GM19193 (cell line): Measurements from ENCODE around the gene KRT85.

Experiments
- POLR2A ChIP-seq: IDR thresholded peaks from 4 replicates; pipeline ENCODE4 v1.6.1; 2011; ENCODE audit not compliant: insufficient read depth, insufficient read length; ENCODE audit errors: extremely low read depth

Gene KRT85

DNA sequence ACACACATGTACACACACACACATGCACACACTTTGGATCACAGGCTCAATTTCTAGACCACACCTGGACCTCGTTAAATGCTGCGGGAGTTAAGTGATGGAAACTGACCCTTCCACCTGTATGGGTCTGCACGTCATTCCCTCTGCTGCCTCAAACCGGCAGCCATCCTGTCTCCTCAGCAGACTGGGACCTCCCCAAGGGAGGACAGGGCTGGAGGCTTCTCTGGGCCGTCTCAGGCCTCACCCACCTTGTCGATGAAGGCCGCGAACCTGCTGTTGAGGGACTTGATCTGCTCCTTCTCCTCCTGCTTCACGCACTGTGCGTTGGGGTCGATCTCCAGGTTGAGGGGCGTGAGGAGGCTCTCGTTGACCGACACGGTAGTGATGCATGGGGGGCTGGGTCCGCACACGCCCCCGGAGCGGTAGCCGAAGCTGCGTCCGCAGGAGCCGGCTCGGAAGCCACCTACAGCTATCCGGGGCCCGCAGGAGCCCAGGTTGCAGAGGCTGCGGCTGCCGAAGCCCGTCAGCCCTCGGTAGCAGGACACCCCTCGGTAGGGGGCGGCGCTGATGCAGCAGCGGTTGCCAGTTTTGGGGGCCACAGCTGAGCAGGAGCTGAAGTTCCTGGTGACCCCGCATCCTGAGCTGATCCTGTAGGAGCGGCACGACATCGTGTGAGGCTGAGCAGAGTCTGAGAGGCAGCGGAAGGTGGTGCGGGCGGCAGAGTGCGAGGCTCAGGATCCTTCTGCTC, at the start of gene KRT85:
Gene KRT85, minus strand, starts transcription at position 744 of the 748 bp plus-strand sequence. Its CDS starts 76 bp downstream, at position 668.
- no peak for TF ChIP-seq POLR2A

DNA sequence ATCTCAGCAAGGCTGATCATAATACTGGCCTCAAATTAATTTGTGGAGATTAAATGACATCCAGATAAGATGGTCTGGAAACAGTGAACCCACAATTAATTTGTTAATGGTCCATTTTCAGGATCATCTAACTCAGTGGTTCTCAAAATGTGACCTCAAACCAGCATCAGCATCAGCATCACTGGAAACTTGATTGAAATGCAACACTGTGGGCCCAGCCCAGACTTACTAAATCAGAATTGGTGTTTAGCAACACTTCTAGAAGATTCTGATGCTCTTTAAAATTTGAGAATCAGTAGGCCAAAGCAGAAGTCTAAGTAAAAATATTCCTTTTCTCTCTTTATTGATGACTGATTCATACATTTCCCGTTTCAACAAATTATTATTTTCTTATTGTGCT, 49.5 kb upstream of the KRT85 start:
- TF ChIP-seq POLR2A = no peak

DNA sequence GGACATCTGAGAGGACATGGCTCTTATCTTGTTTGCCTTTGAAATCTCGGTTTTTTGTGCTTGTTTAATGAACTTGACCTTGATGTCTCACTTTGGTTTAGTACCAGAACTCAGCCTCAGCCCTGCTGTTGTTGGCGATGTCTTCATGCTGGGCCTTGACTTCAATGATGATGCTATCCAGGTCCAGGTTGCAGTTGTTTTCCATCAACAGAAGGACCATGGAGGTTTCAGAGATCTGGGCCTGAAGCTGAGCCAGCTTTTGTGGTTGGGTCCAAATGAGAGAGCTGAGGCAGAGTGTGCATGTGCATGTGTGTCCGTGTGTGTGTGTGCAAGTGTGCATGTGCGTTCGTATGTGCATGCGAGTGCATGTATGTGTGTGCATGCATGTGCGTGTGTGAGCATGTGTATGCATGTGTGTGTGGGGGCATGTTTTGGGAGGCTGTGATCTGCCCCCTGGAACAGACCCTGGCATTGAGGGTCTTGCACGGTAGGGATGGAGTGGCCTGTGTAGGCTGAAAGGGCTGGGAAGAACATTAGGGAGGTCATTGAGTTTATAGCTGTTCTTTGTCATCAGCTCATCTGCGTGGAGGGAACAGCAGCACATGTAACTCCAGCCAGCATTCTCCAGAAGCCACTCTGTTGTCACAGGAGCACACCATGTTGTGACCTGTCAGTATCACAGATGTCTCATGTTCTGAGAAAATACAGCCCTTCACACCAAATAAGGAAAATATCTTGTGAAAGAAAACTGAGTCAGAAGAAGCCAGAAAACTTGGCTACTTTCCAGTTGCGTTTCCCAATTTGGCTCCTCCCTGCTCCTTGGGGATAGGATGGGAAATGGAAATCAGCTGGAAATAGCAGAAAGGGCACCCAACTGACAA, 48.8 kb upstream of the KRT85 start:
- TF ChIP-seq POLR2A = no peak

DNA sequence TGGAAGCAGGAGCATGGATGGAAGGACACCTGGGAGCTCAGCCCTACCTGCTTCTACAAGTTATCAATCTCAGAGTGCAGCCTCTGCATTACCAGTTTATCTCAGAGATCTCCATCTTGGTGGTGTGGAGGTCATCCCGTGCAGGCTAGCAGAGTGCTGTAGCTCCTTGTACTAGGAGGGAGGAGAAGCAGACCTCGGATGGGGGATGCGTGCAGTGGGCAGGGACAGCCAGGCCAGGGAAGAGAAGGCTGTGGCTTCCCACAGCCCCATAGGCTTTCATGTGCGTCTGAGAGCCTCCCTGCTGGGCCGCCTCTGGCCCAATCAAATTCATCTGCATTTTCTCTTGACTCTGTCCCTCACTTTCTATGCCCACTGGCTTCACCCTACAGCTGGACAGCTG, 47.7 kb upstream of the KRT85 start:
- no peak for TF ChIP-seq POLR2A

DNA sequence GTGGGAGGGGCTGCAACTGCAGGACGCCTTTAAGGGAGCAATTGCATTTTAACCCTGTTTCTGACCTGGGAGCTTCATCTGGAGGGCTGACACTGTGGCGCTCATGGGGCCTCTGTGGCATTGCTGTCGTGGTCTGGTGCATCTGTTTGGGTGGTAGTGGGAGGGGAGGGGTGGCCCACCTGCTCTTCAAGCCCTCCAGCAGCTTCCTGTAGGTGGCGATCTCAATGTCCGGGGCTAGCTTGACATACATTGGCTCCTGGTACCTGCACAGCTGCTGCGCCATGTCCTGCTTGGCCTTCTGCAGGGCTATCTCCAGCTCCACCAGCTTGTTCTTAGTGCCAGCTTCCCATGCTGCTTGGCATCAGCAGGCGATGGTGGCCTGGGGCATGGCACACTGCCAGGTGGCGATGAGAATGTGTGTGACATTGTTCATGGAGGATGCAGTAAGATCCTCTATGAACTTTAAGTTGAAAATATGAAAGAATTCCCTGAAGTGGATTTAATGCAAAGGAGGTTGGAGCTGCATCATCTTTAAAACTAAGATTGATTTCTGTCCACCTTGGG, 46.6 kb upstream of the KRT85 start:
- TF ChIP-seq POLR2A = no peak

DNA sequence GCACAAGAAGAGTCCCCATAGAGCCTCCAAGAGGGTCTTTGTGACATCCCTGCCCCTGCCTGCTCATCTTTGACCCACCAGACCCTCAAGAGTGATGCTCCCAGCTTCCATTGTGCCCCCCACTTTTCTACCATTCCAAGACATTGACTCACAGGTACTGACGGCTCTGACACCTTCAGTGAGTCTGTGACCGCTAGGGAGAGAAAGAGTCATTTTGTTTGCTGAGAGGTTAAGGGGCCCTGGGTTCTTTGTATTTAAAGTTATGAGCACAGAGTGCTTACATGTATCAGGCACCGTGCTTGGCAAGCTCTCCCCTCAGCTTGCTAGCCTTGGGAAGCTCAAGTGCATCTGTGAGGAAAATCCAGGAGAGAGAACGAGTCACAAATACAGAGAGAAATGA, 45.9 kb upstream of the KRT85 start:
- no peak for TF ChIP-seq POLR2A

DNA sequence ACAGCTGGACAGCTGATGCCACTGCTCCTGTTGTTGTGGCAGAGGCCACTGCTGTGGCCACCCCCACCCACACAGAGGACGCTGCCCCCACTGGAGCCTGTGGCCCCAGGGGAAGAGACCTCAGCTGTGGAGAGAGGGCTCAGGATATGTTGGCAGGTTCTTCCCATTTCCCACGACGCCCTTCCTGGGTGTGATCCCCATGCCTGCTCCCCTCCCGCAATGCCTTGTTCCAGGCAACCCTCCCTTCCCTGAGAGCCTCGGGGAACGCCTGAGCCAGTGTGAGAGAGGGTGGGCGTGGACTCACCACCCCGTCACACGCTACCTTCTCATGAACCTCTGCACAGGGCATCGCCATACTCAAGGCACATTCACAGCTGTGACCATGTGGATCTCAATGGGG, 44.5 kb upstream of the KRT85 start:
- TF ChIP-seq POLR2A = no peak

DNA sequence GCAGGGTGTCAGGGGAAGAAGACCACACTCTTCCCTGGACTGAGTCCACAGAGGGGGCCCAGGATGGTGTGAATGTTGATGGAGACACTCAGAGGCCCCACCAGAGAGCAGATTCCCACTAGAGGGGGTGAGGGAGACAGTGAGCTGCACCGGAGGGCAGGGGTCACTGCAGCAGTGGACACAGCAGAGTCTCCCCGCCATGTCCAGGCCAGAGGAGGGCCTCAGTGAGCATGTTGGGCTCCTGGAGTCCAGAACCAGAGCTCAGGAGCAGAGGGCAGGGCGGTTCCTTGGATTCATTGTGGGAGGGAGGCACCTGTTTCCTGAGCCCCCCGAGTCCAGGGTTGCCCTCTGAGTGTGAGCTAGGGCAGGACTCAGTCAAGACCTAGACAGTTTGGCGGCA, 40.6 kb upstream of the KRT85 start:
- no peak for TF ChIP-seq POLR2A

DNA sequence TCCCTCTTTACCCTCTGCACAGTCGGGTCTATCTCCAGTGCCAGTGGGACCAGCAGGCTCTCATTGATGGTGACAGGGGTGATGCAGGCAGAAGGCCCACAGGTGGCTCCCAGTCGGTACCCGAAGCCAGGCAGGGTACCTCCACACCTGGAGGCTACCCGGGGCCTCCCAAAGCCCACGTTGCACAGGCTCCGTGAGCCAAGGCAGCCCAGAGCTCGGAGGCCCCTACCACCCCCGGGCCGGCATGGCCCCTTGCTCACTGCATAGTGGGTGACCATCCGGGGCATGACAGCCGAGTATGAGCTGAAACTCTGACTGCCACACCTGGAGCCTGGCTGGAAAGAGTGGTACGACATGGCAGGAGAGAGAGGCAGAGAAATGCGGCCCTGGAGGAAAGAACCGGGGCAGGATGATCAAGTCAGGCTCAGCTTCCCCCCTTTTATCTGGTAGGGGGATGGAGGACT, 38.7 kb upstream of the KRT85 start, which contains the start of gene KRT82:
Gene KRT82, minus strand, starts transcription at position 414 of the 464 bp plus-strand sequence. Its CDS starts 58 bp downstream, at position 356.
- no peak for TF ChIP-seq POLR2A

DNA sequence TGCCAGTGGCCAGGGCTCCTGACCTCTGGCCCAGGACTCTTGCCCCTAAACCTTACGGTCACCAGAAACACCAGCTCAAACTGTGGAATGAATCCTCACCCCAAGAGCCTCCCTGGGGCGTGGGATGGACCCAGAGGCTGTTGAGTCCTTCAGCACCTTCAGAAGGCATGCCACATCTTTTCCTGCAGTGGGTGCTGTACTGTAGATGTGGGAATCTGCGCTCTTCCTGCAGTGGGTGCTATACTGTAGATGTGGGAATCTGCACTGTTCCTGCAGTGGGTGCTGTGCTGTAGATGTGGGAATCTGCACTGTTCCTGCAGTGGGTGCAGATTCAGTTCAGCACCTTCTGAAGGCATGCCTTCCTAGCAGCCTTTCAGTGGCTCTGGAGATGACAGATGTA, 37.7 kb upstream of the KRT85 start:
- no peak for TF ChIP-seq POLR2A

DNA sequence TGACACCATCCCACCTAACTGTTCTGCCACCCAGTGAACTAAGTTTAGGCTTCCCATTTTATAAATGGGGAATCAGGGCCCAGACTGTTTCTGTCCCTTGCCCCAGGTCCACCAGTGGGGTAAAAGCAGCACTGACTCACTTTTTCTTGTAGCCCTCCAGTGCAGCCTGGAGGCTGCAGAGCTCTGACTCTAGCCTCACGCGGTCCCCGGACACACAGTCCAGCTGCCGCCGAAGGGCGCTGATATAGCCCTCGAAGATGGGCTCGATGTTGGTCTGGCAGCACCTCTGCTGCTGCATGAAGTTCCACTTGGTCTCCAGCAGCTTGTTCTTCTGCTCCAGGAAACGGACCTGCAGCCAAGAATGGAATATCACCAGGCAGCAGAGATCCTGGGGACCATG, 36.3 kb upstream of the KRT85 start:
- no peak for TF ChIP-seq POLR2A

DNA sequence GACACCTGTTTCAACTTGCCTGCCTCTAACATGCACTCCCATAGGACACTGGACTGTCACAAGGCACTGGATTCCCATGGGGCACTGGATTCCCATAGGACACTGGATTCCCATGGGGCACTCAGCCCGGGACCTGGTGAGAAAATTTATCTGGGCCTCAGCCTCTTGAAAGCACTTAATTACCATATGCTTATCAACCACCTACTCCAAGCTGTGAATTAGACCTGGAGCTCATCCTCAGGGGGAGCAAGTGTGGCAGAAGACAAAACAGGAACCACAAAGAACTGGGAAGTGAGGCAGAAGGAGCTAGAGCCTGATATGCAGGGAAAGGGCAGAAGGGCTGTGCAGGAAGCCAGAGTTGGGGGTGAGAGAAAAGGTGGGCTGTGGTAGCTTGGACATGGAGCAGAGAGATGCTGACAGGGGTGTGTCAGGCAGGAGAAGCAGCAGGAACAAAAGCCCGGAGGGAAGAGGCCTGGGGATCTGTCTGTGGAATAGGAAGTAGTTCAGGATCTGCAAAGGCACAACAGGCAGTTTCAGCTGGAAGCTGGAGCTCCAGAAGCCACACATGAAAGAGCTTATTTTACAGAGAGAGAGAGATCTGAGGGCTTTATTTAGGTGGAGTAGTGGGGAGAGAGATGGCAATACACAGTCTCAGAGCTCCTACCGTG, 35.7 kb upstream of the KRT85 start:
- TF ChIP-seq POLR2A = no peak

DNA sequence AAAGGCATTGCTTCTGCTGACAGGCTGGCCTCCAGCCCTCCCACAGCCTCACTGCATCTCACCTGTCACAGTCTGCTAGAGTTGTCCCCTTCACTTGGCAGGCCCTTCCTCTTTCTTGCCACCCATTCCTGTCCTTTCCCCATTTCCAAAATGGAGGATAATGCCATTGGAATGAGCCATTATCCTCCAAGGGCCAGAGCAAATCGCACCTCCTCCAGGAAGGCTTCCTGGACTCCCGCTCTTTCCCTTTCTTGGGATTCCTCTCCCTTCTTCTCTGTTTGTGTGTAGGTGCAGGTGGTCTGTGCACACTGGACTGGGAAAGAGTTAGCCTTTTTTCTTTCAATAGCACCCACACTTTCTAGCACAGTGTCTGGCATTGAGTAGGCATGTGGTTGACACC, 35.1 kb upstream of the KRT85 start:
- TF ChIP-seq POLR2A = no peak

DNA sequence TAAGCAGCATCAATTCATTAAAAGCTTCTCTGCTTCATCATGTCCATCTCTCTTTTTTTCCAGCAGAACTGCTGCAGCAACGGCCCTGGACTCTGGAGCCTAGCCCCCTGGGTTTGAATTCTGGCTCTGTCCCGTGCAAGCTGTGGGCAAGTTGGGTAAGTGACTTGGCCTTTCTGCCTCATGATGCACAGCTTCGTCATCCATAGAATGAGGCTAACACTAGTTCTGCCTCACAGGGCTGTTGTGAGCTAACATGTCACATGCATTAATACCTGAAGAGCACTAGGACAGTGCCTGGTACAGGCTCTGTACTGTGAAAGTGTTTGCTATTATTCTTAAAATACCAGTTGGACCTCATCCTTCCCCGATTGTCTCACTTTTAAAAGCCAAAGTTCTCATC, 34.6 kb upstream of the KRT85 start:
- no peak for TF ChIP-seq POLR2A

DNA sequence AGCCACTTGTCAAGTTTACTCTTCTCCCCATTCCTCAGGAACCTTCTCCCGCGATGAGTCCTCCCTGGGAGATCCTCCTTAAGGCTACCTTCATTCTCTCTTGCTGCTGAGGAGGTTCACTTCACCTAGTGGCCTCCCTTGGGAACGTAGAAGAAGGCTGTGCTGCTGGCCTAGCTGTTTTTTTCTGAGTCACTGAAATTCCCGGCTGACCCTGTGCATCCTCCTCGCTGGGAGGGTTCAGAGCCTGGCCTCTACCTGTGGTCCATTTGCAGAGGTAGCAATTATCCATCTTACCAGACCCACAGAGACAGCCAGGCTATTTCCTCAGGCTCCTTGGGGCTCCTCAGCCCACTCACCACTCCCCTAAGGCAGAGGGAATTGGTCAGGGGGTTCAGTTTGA, 34.2 kb upstream of the KRT85 start:
- TF ChIP-seq POLR2A = no peak

DNA sequence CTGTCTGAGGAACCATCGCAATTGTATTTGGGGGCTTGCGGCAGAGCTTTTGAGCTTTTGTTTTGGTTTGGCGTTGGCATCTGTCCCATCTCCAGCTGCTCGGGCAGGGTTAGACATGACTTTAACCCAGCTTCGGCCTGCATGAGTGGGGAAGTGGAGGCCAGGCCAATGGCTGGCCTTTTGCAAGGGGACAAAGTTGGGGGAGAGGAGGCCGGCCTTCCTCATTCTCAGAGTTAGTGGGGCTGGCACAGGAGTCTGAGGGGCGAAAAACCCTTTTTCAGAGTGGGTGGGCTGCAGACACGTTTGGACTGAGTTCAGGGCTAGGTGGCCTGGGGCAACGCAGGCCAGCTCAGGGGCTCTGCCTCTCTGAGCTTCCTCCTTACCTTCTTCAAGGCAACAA, 33.6 kb upstream of the KRT85 start:
- no peak for TF ChIP-seq POLR2A

DNA sequence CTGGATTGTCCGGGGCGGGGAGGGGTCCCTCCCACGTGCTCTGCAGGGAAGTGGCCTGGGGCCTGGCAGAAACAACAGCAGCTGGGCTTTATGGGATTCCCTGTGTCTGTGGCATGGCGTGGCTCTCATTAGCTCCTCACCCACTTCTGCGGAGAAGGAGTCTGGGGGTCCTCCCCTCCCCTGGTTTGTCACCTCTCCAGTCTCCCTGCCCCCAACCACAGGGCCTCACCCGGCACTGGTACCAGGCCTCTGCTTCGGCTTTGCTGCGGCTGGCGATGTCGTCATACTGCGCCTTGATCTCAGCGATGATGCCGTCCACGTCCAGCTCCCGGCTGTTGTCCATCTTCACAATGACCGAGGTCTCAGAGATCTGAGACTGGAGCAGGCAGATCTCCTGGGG, 32.5 kb upstream of the KRT85 start:
- no peak for TF ChIP-seq POLR2A
